Measurements from ENCODE around the gene AXIN2. TPM values are rescaled to one million over a fixed set of nuclear protein-coding genes. Genes with fewer than 3 reads are reported as not detected.

The AXIN2 gene
- total and polyA plus RNA-seq, 5 donors: 8.9 to 31.1 (median 27.3) TPM

DNA sequence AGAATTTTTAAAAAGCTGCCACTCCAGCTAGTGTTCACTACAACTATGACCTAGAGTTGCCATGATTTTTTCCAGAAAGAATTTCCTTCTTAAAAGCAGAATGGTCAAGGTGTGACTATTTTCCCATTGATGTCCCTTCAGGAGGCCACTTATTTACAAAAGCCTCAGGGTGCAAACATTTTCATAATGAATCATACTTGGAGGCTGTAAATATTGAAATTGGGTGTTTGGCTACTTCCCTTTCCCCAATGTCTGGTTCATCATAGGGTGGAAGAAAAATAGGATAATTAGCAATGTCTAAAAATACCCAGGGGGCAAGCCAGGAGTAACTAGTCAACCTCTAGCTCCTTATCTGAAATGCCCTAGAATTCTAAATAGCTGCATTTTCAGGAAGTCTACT is 18.8 kb downstream of the AXIN2 start:
- intact Hi-C loops (cut with DNase I): no loop called here
- no peaks in the 10 kb centered on the region for H3K9me3 ChIP-seq (ENCODE audit: control insufficient read depth, low read length)
- ATAC-seq (no peak), DNase-seq (no peak)
- H3K27me3 ChIP-seq (ENCODE audit: control insufficient read depth, insufficient read depth): no peaks in the 10 kb centered on the region
- H3K4me1 ChIP-seq (ENCODE audit: control insufficient read depth, insufficient read depth, low read length): peaks cover 20% of the 10 kb centered on the region
- no peak overlapping the region for H3K27ac ChIP-seq (ENCODE audit: low read length)
- H3K4me3 ChIP-seq (ENCODE audit: low read length): no peak overlapping the region

- Histone ChIP-seq H3K4me3 (ENCODE audit: low read length) (no peak overlapping the region), H3K27ac (ENCODE audit: low read length) (no peak overlapping the region), H3K4me1 (ENCODE audit: control insufficient read depth, insufficient read depth, low read length) (peaks cover 20% of the 10 kb centered on the region), H3K27me3 (ENCODE audit: control insufficient read depth, insufficient read depth) (no peaks in the 10 kb centered on the region), H3K9me3 (ENCODE audit: control insufficient read depth, low read length) (no peaks in the 10 kb centered on the region)
- intact Hi-C loops (cut with DNase I): no loop called here
- 65% methylated on average over 1 of the region's 1 CpG for WGBS
- DNase-seq: no peak
- ATAC-seq: no peak
Measured at GRCh38 chr17:65542067-65542466, 19.4 kb downstream of the AXIN2 start.

- WGBS: 79% methylated on average over 8 of the region's 8 CpGs
Measured at GRCh38 chr17:65541453-65541852, 20.0 kb downstream of the AXIN2 start.

GRCh38 chr17:65539630-65540266 is 21.7 kb downstream of the AXIN2 start:
- H3K27me3 ChIP-seq (ENCODE audit: control insufficient read depth, insufficient read depth): no peaks in the 10 kb centered on the region
- H3K4me3 ChIP-seq (ENCODE audit: low read length): no peak overlapping the region
- no peak for DNase-seq
- no peak for ATAC-seq
- no peaks in the 10 kb centered on the region for H3K9me3 ChIP-seq (ENCODE audit: control insufficient read depth, low read length)
- no peak overlapping the region for H3K27ac ChIP-seq (ENCODE audit: low read length)
- WGBS: 66% methylated on average over 2 of the region's 2 CpGs
- intact Hi-C loops (cut with DNase I): no loop called here
- H3K4me1 ChIP-seq (ENCODE audit: control insufficient read depth, insufficient read depth, low read length): peaks cover 7% of the 10 kb centered on the region

More at GRCh38 chr17:65541453-65541852, 20.0 kb downstream of the AXIN2 start:
- intact Hi-C loops (cut with DNase I): no loop called here
- ATAC-seq (no peak), DNase-seq (no peak)
- H3K27ac ChIP-seq (ENCODE audit: low read length): no peak overlapping the region
- peaks cover 16% of the 10 kb centered on the region for H3K4me1 ChIP-seq (ENCODE audit: control insufficient read depth, insufficient read depth, low read length)
- H3K4me3 ChIP-seq (ENCODE audit: low read length): no peak overlapping the region
- H3K9me3 ChIP-seq (ENCODE audit: control insufficient read depth, low read length): no peaks in the 10 kb centered on the region
- no peaks in the 10 kb centered on the region for H3K27me3 ChIP-seq (ENCODE audit: control insufficient read depth, insufficient read depth)

DNA sequence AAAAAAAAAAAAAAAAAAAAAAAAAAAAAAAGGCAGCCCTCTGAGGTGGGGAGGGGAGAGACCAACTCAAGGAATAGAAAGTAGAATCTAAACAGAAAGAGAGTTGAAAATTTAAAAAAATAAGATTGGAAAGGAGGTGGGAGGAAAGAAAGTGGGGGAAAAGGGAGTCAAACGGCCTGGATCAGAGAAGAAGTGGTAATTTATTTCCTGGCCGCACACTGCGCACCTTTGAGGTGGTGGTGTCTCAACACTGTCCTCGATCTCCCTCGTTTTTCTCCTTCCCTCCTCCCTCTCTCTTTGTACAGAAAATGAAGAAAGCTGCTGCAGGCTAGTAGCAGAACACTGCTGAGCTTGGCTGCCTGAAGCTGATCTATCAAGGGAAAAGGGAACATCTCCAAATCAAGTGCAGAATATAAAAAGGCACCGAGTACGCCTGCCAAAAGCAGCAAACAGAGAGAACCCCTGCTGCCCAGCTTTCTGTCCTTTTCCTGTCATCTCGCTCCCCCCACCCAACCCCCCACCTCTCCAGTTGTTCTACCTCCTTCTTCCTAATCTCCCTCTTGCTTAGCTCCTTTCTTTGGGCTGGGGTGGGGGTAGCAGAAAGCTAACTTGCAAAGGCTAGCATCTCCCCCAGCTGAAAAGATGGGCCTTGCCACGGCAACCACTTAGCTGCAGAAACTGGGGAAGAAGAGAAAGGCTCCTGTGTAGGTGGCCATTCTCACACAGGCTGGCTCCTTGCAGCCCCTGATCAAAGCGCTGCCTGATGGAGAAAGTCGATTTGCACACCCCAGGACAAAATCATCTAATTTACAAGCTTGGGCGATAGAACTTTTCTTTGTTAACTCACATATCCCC is 22.5 kb downstream of the AXIN2 start:
- WGBS: 59% methylated on average over 12 of the region's 12 CpGs
- H3K27ac ChIP-seq (ENCODE audit: low read length): no peak overlapping the region
- H3K4me3 ChIP-seq (ENCODE audit: low read length): no peak overlapping the region
- no peaks in the 10 kb centered on the region for H3K27me3 ChIP-seq (ENCODE audit: control insufficient read depth, insufficient read depth)
- no peak for DNase-seq
- ATAC-seq: no peak
- peaks cover 7% of the 10 kb centered on the region for H3K4me1 ChIP-seq (ENCODE audit: control insufficient read depth, insufficient read depth, low read length)
- intact Hi-C loops (cut with DNase I): no loop called here
- no peaks in the 10 kb centered on the region for H3K9me3 ChIP-seq (ENCODE audit: control insufficient read depth, low read length)

DNA sequence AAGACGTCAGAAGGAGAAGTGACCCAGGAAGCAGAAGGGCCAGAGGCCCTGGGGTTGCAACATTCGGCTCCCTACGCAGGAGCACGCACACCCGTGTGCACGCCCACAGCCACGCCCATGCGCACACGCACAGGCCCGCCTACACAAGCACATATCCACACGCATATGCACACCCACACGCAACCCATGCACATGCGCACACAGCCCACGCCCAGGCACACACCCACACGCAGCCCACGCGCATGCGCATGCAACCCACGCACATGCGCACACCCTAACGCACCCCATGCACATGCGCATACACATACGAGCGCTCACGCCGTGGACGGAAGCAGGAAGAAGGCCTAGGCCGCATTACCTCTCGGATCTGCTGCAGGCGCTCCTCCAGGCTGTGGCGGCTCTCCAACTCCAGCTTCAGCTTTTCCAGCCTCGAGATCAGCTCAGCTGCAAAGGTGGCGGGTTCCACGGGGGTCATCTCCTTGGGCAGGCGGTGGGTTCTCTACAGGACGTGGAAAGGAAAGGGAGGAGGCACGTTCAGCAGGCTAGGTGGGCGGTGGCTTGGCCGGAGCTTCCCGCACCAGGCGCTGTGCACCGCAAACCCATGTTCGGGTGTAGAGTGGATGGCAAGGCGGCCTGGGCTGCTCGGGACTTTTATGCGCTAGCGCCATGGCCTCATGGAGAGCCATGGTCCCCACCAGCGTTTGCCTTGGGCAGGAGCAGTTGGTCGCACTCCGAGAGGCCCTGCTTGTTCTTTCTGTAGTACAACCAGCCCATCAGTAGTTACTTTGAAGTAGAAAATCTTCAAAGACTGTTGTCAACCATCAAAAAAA is 23.4 kb downstream of the AXIN2 start:
- Histone ChIP-seq H3K9me3 (ENCODE audit: control insufficient read depth, low read length) (no peaks in the 10 kb centered on the region), H3K4me3 (ENCODE audit: low read length) (no peak overlapping the region), H3K27me3 (ENCODE audit: control insufficient read depth, insufficient read depth) (no peaks in the 10 kb centered on the region), H3K27ac (ENCODE audit: low read length) (no peak overlapping the region), H3K4me1 (ENCODE audit: control insufficient read depth, insufficient read depth, low read length) (peaks cover 4% of the 10 kb centered on the region)
- DNase-seq (no peak), ATAC-seq (peak in 1 of 2 donors; percentile 25)
- intact Hi-C loops (cut with DNase I): no loop called here
- 93% methylated on average over 50 of the region's 50 CpGs for WGBS

DNA sequence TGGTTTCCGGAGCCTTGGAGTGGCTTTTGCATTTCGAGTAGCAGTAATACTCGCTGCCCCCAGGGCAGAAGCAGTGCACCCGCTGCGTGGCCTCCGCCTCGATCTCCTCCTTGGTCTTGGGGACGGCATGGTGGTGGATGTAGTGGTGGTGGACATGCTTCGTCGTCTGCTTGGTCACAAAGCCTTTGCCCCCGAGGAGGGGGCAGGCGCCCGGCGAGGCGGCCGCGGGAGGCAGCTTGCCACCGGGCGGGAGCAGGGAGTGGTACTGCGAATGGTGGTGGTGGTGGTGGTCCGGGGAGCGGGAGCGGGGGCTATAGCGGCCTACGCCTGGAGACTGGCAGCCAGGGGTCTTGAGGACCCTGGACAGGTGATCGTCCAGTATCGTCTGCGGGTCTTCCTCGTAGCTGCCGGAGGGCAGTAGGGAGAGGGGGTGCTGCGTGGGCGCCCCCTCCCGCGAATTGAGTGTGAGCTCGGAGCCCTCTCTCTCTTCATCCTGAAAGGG is 24.1 kb downstream of the AXIN2 start:
- WGBS: 97% methylated on average over 35 of the region's 35 CpGs
- H3K4me1 ChIP-seq (ENCODE audit: control insufficient read depth, insufficient read depth, low read length): peaks cover 8% of the 10 kb centered on the region
- DNase-seq (no peak), ATAC-seq (no peak)
- no peaks in the 10 kb centered on the region for H3K9me3 ChIP-seq (ENCODE audit: control insufficient read depth, low read length)
- no peaks in the 10 kb centered on the region for H3K27me3 ChIP-seq (ENCODE audit: control insufficient read depth, insufficient read depth)
- H3K4me3 ChIP-seq (ENCODE audit: low read length): no peak overlapping the region
- intact Hi-C loops (cut with DNase I): no loop called here
- no peak overlapping the region for H3K27ac ChIP-seq (ENCODE audit: low read length)

DNA sequence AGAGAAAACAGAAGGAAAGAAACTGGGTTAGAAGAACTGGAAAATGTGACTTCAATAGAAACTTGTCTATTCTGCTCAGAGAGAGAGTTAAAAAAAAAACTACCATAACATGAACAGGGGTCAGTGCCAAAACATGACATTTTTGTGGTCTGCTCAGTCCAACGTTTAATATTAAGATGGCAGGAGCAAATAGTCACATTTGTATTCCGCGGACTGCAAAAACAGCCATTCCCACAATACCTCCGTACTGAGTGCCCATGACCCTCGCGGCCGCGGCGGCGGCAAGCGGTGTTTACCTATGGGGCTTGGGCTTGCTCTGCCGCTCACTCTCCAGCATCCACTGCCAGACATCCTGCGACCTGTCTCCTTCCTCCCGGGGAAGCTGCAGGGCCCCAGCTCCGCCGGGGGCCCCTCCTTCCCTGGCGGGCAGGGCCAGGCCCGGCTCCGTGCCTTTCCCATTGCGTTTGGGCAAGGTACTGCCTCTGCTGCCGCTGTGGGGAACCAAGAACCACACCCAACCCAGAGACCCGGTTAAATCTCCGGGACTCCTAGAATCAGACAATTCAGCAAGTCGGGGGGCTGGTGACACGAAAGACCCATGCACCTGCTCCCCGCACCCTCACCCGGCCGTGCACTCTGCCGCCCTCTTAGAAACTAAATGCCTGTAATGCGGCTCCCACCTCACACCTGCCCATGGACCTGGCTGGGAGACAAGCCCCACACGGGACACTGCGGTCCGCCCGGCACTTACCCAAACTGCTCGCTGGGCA is 24.7 kb downstream of the AXIN2 start:
- Histone ChIP-seq H3K9me3 (ENCODE audit: control insufficient read depth, low read length) (no peaks in the 10 kb centered on the region), H3K4me1 (ENCODE audit: control insufficient read depth, insufficient read depth, low read length) (peaks cover 13% of the 10 kb centered on the region), H3K27ac (ENCODE audit: low read length) (no peak overlapping the region), H3K4me3 (ENCODE audit: low read length) (no peak overlapping the region), H3K27me3 (ENCODE audit: control insufficient read depth, insufficient read depth) (no peaks in the 10 kb centered on the region)
- intact Hi-C loops (cut with DNase I): no loop called here
- ATAC-seq (no peak), DNase-seq (no peak)
- WGBS: 93% methylated on average over 35 of the region's 35 CpGs

DNA sequence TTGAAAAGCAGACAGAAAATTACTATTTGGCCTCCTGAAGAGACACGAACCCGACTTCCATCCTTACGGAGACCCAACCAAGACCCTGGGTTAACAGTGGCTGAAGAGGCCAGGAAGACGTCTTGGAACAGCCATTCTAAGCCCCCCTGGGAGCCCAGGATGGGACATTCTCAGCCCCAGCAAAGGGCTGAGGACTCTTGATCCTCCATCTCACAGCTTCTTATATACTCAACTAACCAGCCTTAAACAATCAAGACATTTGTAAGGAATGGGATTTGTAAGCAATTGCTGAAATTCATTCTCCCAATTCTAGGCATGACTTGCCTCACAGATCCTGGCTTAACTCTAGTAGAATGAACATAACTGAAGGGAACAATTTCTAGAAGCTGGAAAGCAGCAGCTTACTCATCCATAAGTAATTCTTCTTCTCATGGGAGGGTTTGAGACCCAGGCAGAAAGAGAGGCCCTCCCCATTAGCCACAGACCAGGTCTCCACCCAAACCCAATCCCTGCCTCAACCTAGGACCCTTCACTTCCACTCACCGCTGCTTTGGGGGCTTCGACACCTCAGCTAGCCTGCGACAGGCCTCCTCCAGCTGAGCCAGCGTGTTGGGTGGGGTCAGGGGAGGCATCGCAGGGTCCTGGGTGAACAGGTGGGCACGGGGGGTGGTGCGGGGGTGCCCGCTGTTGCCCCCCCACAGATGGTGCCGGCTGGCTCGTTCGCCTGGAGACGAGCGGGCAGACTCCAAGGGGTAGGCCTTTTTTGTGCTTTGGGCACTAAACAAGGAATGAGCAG is 25.5 kb downstream of the AXIN2 start:
- H3K27ac ChIP-seq (ENCODE audit: low read length): no peak overlapping the region
- intact Hi-C loops (cut with DNase I): no loop called here
- no peaks in the 10 kb centered on the region for H3K27me3 ChIP-seq (ENCODE audit: control insufficient read depth, insufficient read depth)
- DNase-seq (no peak), ATAC-seq (no peak)
- WGBS: 91% methylated on average over 17 of the region's 17 CpGs
- no peaks in the 10 kb centered on the region for H3K9me3 ChIP-seq (ENCODE audit: control insufficient read depth, low read length)
- no peak overlapping the region for H3K4me3 ChIP-seq (ENCODE audit: low read length)
- H3K4me1 ChIP-seq (ENCODE audit: control insufficient read depth, insufficient read depth, low read length): peaks cover 16% of the 10 kb centered on the region
